Measurements from ENCODE around the gene ZNF490. TPM values are rescaled to one million over a fixed set of nuclear protein-coding genes. Genes with fewer than 3 reads are reported as not detected.

ZNF490 gene
- 8.4 and 12.2 TPM in 2 replicates for total RNA-seq (2014; rRNA removed; shearing (Covaris generic))

DNA sequence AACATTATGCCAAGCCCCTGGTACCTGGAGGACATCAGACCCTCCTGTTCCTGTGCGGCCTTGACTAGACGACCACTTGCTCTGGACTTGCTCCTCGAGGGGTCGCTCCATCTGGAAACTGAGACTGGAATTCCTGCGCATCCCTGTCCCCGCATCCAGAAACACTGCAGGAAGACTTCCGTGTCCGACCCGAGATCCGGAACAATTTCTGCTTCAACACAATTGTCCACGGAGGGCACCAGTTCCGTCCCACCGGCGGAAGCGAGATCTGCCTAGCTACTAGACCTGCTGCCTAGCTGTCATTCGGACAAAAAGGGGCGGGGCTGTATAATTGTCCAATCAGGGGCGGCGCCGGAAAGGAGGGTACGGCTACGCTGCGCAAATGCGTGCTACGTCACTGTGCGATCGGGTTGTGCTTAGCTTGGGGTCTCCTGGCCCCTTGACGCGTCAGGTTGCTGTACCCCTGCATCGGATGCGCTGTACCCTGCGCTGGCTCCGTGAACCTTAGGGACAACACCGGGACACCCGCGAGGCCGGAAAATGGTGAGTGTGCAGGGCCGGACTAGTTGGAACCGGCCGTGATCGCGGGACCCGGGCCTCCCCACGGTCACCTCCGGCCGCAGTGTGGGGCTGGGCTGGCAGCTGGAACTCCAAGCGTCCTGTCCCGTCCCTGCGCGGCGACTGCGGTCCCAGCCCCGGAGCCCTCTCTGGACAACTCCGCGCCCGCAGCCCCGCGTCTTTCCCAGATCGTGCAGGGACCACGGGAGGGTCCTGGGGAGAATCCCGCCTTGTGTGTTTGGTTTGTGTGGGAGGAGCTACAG is at the start of gene ZNF490, which contains the start of gene ZNF791:
Gene ZNF490, minus strand, starts transcription at position 274 of the 821 bp plus-strand sequence. Its CDS starts 133 bp downstream, at position 141.
Gene ZNF791, plus strand, starts transcription at position 381 of the 821 bp plus-strand sequence. Its CDS starts 160 bp downstream, at position 541.

DNA sequence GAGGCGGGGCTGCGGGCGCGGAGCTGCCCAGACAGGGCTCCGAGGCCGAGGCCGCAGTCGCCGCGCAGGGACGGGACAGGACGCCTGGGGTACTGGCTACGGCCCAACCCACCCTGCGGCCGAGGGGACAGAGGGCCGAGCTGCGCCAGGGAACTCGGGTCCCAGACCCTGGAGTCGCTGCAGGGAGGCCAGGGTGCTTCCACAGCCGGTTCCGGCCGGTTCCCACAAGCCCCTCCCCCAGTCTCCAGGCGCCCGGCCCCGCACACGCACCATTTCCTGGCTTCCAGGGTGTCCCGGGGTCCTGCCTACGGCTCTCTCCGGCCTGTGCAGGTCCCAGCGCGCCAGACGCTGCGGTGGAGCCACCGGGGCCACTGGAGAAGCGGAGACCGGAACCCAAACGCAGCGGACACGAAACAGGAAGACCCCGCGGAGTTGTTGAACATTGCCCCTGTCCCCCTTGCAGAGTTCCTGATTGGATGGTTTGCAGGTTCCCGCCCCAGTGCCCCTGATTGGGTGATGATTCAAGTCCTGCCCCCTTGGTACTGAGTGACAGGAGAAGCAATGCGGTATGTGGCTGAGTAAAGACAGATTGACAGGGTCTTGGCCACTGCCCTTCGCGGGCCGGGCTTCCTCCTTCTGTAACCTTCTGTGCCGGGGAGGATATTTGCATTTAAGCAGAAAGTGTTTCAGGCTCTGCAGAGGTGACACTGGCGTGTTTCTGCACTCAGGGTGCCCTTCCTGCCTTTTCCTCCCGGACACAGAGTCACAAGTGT is 59.4 kb downstream of the ZNF490 start, which contains the start of gene ZNF564:
Gene ZNF564, minus strand, starts transcription at position 423 of the 773 bp plus-strand sequence. Its CDS starts 150 bp downstream, at position 273.

Other genes with a start within 250 kb of the ZNF490 start
- gene ZNF442, start 245.1 kb downstream of the ZNF490 start, total RNA-seq (2014; rRNA removed; shearing (Covaris generic)) = 0.21 and 0.53 TPM in 2 replicates
- 2.3 and 4.1 TPM in 2 replicates for gene ZNF799, start 209.5 kb downstream of the ZNF490 start, total RNA-seq (2014; rRNA removed; shearing (Covaris generic))
- gene ZNF443, start 169.8 kb downstream of the ZNF490 start, total RNA-seq (2014; rRNA removed; shearing (Covaris generic)) = 2.2 and 2.5 TPM in 2 replicates
- gene ZNF709, start 126.0 kb downstream of the ZNF490 start, total RNA-seq (2014; rRNA removed; shearing (Covaris generic)) = 0.45 and 0.98 TPM in 2 replicates
- 3.4 TPM in 2 replicates for gene ZNF564, start 59.3 kb downstream of the ZNF490 start, total RNA-seq (2014; rRNA removed; shearing (Covaris generic))
- gene ZNF791, start 107 bp upstream of the ZNF490 start, total RNA-seq (2014; rRNA removed; shearing (Covaris generic)) = 12.5 and 16.3 TPM in 2 replicates
- 50.7 and 54.4 TPM in 2 replicates for gene MAN2B1, start 55.9 kb upstream of the ZNF490 start, total RNA-seq (2014; rRNA removed; shearing (Covaris generic))
- 52.2 and 53.5 TPM in 2 replicates for gene WDR83, start 56.0 kb upstream of the ZNF490 start, total RNA-seq (2014; rRNA removed; shearing (Covaris generic))
- gene DHPS, start 71.1 kb upstream of the ZNF490 start, total RNA-seq (2014; rRNA removed; shearing (Covaris generic)) = 193 and 202 TPM in 2 replicates
- 2.1 TPM in 1 of 2 replicates, not detected in the other for gene GNG14, start 77.2 kb upstream of the ZNF490 start, total RNA-seq (2014; rRNA removed; shearing (Covaris generic))
- gene FBXW9, start 85.8 kb upstream of the ZNF490 start, total RNA-seq (2014; rRNA removed; shearing (Covaris generic)) = 34.6 and 41.0 TPM in 2 replicates
- 39.9 and 41.8 TPM in 2 replicates for gene TNPO2, start 113.1 kb upstream of the ZNF490 start, total RNA-seq (2014; rRNA removed; shearing (Covaris generic))
- 639 and 708 TPM in 2 replicates for gene TRIR, start 123.9 kb upstream of the ZNF490 start, total RNA-seq (2014; rRNA removed; shearing (Covaris generic))
- 128 and 132 TPM in 2 replicates for gene GET3, start 126.7 kb upstream of the ZNF490 start, total RNA-seq (2014; rRNA removed; shearing (Covaris generic))
- gene BEST2, start 141.0 kb upstream of the ZNF490 start, total RNA-seq (2014; rRNA removed; shearing (Covaris generic)) = not detected in 2 replicates
- gene HOOK2, start 164.7 kb upstream of the ZNF490 start, total RNA-seq (2014; rRNA removed; shearing (Covaris generic)) = 21.1 and 25.3 TPM in 2 replicates
- 171 and 236 TPM in 2 replicates for gene JUNB, start 180.7 kb upstream of the ZNF490 start, total RNA-seq (2014; rRNA removed; shearing (Covaris generic))
- 319 and 370 TPM in 2 replicates for gene PRDX2, start 191.0 kb upstream of the ZNF490 start, total RNA-seq (2014; rRNA removed; shearing (Covaris generic))
- gene THSD8, start 191.3 kb upstream of the ZNF490 start, total RNA-seq (2014; rRNA removed; shearing (Covaris generic)) = not detected in 2 replicates
- 96.4 and 96.8 TPM in 2 replicates for gene RNASEH2A, start 195.8 kb upstream of the ZNF490 start, total RNA-seq (2014; rRNA removed; shearing (Covaris generic))
- gene RTBDN, start 223.8 kb upstream of the ZNF490 start, total RNA-seq (2014; rRNA removed; shearing (Covaris generic)) = not detected in 2 replicates
- gene MAST1, start 227.7 kb upstream of the ZNF490 start, total RNA-seq (2014; rRNA removed; shearing (Covaris generic)) = 0.45 and 2.2 TPM in 2 replicates

Data from A375 (cell line).